Smooth muscle cell (in vitro differentiated cells): ENCODE results near the gene NFAM1. TPM values are rescaled to one million over a fixed set of nuclear protein-coding genes. Genes with fewer than 3 reads are reported as not detected.

ENCODE experiments used
- DNase-seq: peaks from one replicate; lab custom pipeline; 2025; ENCODE audit not compliant: unreplicated experiment; lab: John Stamatoyannopoulos, UW
- H2AFZ ChIP-seq: fragments of 200-600 bp; sonication (generic); 2 replicates; pipeline ENCODE4 v1.6.0; 2016; ENCODE audit warnings: antibody characterized with exemption, low read depth, mild to moderate bottlenecking
- H3F3A ChIP-seq: fragments of 200-600 bp; sonication (generic); 2 replicates; pipeline ENCODE4 v1.6.0; 2017; ENCODE audit warnings: antibody characterized with exemption, low read depth
- H3K27ac ChIP-seq: fragments of 200-600 bp; sonication (generic); 2 replicates; pipeline ENCODE4 v1.5.1; 2016; ENCODE audit warnings: low read depth, mild to moderate bottlenecking
- H3K27me3 ChIP-seq: fragments of 200-600 bp; sonication (generic); 2 replicates; pipeline ENCODE4 v1.6.1; 2016; ENCODE audit warnings: low read depth, mild to moderate bottlenecking
- H3K36me3 ChIP-seq: fragments of 200-600 bp; sonication (generic); 2 replicates; pipeline ENCODE4 v1.5.1; 2016; ENCODE audit warnings: low read depth
- H3K4me1 ChIP-seq: fragments of 200-600 bp; sonication (generic); 2 replicates; pipeline ENCODE4 v1.5.1; 2016; ENCODE audit warnings: low read depth
- H3K4me2 ChIP-seq: fragments of 200-600 bp; sonication (generic); 2 replicates; pipeline ENCODE4 v1.6.0; 2016; ENCODE audit warnings: mild to moderate bottlenecking
- H3K4me3 ChIP-seq: fragments of 200-600 bp; sonication (generic); 2 replicates; pipeline ENCODE4 v1.5.1; 2016; ENCODE audit warnings: mild to moderate bottlenecking
- H3K79me2 ChIP-seq: fragments of 200-600 bp; sonication (generic); 2 replicates; pipeline ENCODE4 v1.6.0; 2016; ENCODE audit warnings: low read depth, mild to moderate bottlenecking
- H3K9ac ChIP-seq: fragments of 200-600 bp; sonication (generic); 2 replicates; pipeline ENCODE4 v1.6.0; 2016; ENCODE audit warnings: low read depth
- H3K9me3 ChIP-seq: fragments of 200-600 bp; sonication (generic); replicated peaks from 2 replicates; pipeline ENCODE4 v1.5.1; 2016; ENCODE audit warnings: low read depth
- H4K20me1 ChIP-seq: fragments of 200-600 bp; sonication (generic); 2 replicates; pipeline ENCODE4 v1.6.0; 2016; ENCODE audit warnings: low read depth
- WGBS: methylation state at CpG from one replicate; pipeline ENCODE4 v1.1.7; 2016; ENCODE audit warnings: low lambda C conversion rate; 5-methylcytosine and 5-hydroxymethylcytosine counted together
- polyA plus RNA-seq: library from polyadenylated mRNA; unstranded; fragments of >200 nt; fragmentation: Nextera tagmentation; extraction: Ambion mirVana; gene quantifications from 2 replicates; pipeline ENCODE4 v1.2.1, GENCODE V29; 2016
- total RNA-seq: library from RNA; depleted of rRNA; stranded (reverse); fragments of >200 nt; gene quantifications from 2 replicates; pipeline ENCODE4 v1.2.3, GENCODE V29; 2014
- TF ChIP-seq, protein P1 (sequence below): fragments of 200-600 bp; sonication (generic); IDR thresholded peaks from 2 replicates; pipeline ENCODE4 v1.5.1; 2017; ENCODE audit warnings: borderline replicate concordance, mild to moderate bottlenecking, antibody characterized with exemption; ENCODE audit not compliant: insufficient read depth, poor library complexity, severe bottlenecking

NFAM1 gene
- total and polyA plus RNA-seq, 2 experiments from 2014 or later: not detected

DNA sequence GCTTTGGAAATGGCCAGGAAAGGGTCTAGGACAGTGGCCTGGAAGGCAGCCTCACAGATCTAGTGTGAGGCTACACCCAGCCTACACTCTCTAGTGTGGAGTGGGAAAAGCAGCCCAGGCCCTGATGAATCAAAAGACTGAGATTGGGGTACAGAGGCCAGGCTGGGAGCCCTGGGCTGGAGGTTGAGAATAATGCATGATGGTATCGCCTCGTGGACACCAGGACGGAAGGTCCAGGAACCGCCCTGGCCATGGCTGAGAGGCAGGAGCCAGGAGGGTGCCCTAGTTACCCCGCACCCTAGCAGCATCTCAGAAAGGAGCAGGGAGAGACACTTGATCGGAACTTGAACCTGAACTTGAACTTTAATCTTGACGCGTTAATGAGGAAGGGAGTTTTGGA lies 40.5 kb upstream of the NFAM1 start:
- TF ChIP-seq, protein P1, sequence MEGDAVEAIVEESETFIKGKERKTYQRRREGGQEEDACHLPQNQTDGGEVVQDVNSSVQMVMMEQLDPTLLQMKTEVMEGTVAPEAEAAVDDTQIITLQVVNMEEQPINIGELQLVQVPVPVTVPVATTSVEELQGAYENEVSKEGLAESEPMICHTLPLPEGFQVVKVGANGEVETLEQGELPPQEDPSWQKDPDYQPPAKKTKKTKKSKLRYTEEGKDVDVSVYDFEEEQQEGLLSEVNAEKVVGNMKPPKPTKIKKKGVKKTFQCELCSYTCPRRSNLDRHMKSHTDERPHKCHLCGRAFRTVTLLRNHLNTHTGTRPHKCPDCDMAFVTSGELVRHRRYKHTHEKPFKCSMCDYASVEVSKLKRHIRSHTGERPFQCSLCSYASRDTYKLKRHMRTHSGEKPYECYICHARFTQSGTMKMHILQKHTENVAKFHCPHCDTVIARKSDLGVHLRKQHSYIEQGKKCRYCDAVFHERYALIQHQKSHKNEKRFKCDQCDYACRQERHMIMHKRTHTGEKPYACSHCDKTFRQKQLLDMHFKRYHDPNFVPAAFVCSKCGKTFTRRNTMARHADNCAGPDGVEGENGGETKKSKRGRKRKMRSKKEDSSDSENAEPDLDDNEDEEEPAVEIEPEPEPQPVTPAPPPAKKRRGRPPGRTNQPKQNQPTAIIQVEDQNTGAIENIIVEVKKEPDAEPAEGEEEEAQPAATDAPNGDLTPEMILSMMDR: no peak
- no peak overlapping the region for H3K9ac ChIP-seq
- no peaks in the 10 kb centered on the region for H4K20me1 ChIP-seq
- no peaks in the 10 kb centered on the region for H3K9me3 ChIP-seq
- no peaks in the 10 kb centered on the region for H3K79me2 ChIP-seq
- H3F3A ChIP-seq: no peaks in the 10 kb centered on the region
- DNase-seq: no peak
- H3K4me2 ChIP-seq: no peak overlapping the region
- no peak overlapping the region for H3K4me3 ChIP-seq
- no peak overlapping the region for H3K27ac ChIP-seq
- no peak overlapping the region for H2AFZ ChIP-seq
- no peaks in the 10 kb centered on the region for H3K4me1 ChIP-seq
- peaks cover 9% of the 10 kb centered on the region for H3K27me3 ChIP-seq
- no peaks in the 10 kb centered on the region for H3K36me3 ChIP-seq
- WGBS: 95% methylated on average over 8 of the region's 8 CpGs

DNA sequence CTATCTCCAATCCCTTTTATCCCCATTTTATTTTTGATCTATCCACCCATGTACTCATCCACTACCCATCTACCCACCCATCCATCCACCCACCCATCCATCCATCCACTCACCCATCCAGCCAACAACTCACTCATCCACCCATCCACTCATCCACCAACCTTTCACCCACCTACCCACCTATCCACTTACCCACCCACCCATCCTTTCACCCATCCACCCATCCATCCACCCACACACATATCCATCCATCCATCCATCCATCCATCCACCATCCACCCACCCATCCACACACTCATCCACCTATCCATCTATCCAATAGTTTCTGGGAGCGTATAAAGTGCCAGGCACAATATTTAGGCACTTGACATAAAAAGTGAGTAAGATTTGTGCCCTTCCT lies 39.2 kb upstream of the NFAM1 start:
- no peaks in the 10 kb centered on the region for H3K9me3 ChIP-seq
- H3K27ac ChIP-seq: no peak overlapping the region
- H3K9ac ChIP-seq: no peak overlapping the region
- DNase-seq: no peak
- H3K27me3 ChIP-seq: peaks cover 9% of the 10 kb centered on the region
- no peaks in the 10 kb centered on the region for H3K4me1 ChIP-seq
- H3K4me2 ChIP-seq: no peak overlapping the region
- TF ChIP-seq, protein P1: no peak
- no peak overlapping the region for H2AFZ ChIP-seq
- H3K36me3 ChIP-seq: no peaks in the 10 kb centered on the region
- H3F3A ChIP-seq: no peaks in the 10 kb centered on the region
- H4K20me1 ChIP-seq: no peaks in the 10 kb centered on the region
- H3K79me2 ChIP-seq: no peaks in the 10 kb centered on the region
- 100% methylated on average over 1 of the region's 1 CpG for WGBS
- H3K4me3 ChIP-seq: no peak overlapping the region

DNA sequence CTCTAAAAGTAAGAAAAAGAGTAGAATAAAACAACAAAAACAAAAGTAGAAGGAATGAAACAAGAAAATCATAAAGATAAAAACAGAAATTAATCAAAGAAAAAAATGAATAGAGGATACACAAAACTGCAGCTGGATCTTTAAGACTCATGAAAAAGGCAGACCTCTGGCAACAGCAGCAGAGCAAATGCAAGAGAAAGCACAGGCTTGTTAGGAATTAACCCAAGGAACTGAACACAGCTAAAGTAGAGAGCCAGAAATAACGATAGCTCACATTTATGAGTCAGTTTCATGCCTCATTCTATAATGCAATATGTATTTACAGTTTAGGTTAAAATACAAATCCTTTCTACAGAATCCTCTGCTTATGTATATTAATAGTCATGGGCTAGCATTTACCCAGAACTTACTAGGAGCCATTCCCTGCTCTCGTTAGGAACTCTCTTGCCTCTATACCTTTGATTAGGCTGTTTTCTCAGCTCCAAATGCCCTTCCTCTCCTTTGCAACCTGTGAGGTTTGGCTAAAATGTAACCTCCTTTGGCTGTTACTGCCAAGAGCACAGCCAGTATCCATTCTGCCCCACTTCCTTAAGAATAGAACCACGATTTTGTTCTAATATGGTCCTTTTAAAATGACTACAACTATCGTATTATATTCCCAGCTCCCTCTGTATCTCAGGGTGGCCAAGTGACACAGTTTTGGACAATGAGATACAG lies 38.3 kb upstream of the NFAM1 start:
- Histone ChIP-seq H3K9ac (no peak overlapping the region), H3F3A (no peaks in the 10 kb centered on the region), H2AFZ (no peak overlapping the region), H3K79me2 (no peaks in the 10 kb centered on the region), H4K20me1 (no peaks in the 10 kb centered on the region), H3K36me3 (no peaks in the 10 kb centered on the region), H3K4me3 (no peak overlapping the region), H3K27me3 (peaks cover 9% of the 10 kb centered on the region), H3K9me3 (no peaks in the 10 kb centered on the region), H3K27ac (no peak overlapping the region), H3K4me2 (no peak overlapping the region), H3K4me1 (no peaks in the 10 kb centered on the region)
- 83% methylated on average over 4 of the region's 4 CpGs for WGBS
- DNase-seq: no peak
- TF ChIP-seq, protein P1: no peak

- no peak overlapping the region for H2AFZ ChIP-seq
- DNase-seq: no peak
- TF ChIP-seq, protein P1: no peak
- H3K4me3 ChIP-seq: no peak overlapping the region
- 92% methylated on average over 2 of the region's 2 CpGs for WGBS
- no peaks in the 10 kb centered on the region for H3F3A ChIP-seq
- no peak overlapping the region for H3K27ac ChIP-seq
- no peak overlapping the region for H3K9ac ChIP-seq
- no peaks in the 10 kb centered on the region for H3K4me1 ChIP-seq
- no peaks in the 10 kb centered on the region for H3K9me3 ChIP-seq
- H3K4me2 ChIP-seq: no peak overlapping the region
- no peaks in the 10 kb centered on the region for H3K79me2 ChIP-seq
- H3K36me3 ChIP-seq: no peaks in the 10 kb centered on the region
- peaks cover 9% of the 10 kb centered on the region for H3K27me3 ChIP-seq
- H4K20me1 ChIP-seq: no peaks in the 10 kb centered on the region
Measured at GRCh38 chr22:42468841-42469240, 36.6 kb upstream of the NFAM1 start.
